TTC549 (cell line): Measurements from ENCODE around the gene MRPL46.

Experiments
- FAIRE-seq: peaks from 2 replicates; lab custom pipeline; 2012; peaks lifted over from hg19 to GRCh38; lab: Jason Lieb, UNC

Gene MRPL46

GRCh38 chr15:88467073-88467934, at the start of gene MRPL46, which contains the start of gene MRPS11:
Gene MRPL46, minus strand, starts transcription at chr15:88467388. Its CDS starts 11 bp downstream, at chr15:88467377.
Gene MRPS11, plus strand, starts transcription at chr15:88467708. Its CDS starts 10 bp downstream, at chr15:88467718.
- FAIRE-seq = no peak

DNA sequence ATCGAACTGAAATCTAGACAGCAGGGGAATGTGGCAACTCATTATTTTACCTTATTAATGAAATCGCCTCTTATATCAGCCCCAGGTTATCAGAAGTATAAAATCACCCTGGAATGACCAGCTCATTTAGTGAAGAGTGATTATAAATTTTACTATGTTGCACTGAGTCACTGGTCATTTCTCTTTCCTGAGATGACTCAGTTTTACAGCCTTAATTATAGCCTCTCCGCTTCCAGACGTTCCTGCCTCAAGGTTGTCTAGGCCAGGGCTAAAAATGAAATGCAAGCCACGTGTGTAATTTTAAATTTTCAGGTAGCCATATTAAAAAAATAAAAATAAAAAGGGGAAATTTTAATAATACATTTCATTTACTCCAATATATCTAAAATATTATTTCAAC, 46.0 kb upstream of the MRPL46 start:
- no peak for FAIRE-seq

GRCh38 chr15:88512601-88513000, 45.4 kb upstream of the MRPL46 start:
- FAIRE-seq = no peak

DNA sequence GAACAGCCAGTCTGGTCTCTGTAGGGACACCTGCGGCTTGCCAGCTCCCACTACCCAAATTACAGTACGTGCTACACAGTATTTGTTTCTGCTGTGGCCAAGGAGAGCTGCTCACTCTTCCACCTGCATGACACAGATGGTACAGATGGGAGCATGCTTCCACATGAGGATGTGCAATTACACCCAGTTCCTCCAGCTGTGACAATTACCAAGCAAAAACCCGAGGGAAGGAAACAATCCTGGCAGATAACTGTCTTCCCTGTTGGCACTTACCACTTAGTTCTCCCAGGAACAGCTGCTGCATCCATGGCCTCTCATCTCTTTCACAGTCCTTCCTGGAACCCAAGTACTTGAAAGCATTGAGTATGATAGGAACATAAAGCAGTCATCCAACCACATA, 44.9 kb upstream of the MRPL46 start:
- no peak for FAIRE-seq

- FAIRE-seq = no peak
Measured at GRCh38 chr15:88511161-88511560, 44.0 kb upstream of the MRPL46 start.

- FAIRE-seq = no peak
Measured at GRCh38 chr15:88509964-88510363, 42.8 kb upstream of the MRPL46 start.

DNA sequence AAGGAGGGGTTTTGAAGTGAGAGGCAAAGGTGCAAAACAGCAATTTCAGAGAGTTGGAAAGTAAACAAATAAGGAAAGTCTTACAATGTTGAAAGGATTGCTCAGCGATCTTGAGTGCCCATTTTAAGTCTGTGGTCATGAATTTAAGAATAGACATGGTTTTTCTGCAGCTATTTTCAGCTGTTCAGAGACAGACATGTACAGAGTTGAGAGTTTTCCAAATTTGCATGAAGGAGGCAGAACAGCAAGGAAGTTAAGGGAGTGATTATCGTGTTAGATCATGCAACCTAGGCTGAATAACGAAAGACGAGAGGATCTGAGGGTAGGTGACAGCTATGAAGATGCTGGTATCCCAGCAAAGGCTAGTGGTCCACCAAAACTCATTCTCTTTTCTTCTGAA, 42.1 kb upstream of the MRPL46 start:
- FAIRE-seq = no peak

DNA sequence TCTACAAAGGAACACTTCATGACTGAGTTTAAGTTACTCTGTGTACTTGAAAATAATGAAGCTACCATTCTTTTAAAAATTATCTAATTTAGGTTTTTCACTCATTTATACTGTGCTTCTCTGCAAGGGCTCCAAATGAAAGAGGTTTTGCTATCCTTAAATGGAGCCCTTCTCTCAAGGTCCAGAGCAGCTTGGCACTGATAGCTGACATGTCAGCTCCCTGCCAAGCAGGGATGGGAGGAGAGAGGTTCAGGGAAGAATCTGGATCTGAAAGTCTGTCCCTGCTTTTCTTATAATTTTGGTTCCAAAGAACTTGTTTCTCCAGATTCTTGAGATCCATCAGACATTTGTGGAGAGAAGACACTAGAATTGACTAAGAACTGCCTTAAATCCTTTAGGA, 39.4 kb upstream of the MRPL46 start:
- no peak for FAIRE-seq

GRCh38 chr15:88505721-88506120, 38.5 kb upstream of the MRPL46 start:
- no peak for FAIRE-seq

DNA sequence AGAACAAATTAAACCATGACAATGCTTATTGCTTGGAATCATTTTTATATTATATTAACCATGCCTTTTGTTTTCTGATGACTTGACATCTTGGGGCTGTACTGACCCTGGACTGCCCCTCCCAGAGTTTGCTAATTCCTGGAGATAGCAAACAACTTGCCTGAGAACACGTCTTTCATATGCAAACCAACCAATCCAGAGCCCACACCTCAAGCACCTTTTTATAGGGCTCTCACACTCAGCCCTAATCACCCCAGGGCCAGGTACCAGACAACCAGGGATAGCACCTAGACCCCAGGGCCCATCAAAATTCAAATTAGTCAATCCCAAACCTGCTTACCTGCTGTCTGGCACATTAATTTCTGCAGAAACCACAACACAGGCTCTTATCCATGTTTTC, 37.3 kb upstream of the MRPL46 start:
- FAIRE-seq = no peak

- no peak for FAIRE-seq
Measured at GRCh38 chr15:88498996-88499395, 31.8 kb upstream of the MRPL46 start.

DNA sequence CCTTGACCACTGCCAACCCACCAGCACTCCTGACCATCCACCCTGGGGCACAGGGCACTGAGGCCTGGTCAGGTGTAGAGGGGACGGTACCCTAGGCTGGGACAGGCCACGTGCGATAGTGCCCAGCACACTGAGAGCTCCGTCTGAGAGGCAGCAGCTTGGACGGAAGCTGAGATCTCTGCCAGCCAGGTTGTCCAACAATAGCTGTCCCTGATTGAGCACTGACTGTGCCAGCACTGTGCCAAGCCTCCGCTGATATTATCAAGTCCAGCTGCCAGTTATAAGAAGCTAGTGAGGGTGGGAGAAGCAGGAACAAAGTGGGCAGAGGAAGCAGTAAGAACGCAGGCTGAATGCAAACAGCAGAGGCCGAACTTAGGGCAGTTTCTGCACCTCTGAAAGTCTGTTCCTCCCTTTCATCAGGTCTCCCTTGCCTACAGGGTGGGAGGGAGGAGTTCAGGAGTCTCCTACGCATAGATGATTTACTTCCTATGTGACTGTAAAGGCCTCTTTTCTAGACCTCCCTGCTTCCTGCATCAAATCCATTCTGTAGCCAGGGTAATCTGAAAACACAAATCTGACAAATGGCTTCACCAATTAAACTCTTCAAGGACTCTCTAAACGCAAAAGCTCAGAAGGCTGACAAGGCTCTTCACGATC, 30.0 kb upstream of the MRPL46 start:
- no peak for FAIRE-seq

DNA sequence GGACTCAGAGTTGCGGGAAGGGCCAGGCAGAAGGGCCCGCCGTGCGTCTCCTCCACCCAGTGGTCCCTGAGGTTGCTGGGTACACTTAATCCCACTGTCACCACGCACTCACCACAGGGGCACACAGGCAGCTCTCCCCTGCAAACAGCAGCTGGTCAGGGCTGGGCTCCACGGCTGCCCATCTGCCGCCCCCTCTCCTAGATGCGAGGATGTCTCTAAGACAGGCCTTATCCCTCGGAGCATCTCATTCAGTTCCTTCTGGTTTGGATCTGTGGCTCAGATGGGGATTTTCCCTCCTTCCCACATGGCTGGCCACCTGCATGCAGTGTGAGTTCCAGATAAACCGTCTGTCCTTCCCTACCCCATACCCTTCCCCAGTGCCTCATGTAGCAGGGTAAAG, 26.7 kb upstream of the MRPL46 start:
- FAIRE-seq = no peak

GRCh38 chr15:88491158-88491557, 24.0 kb upstream of the MRPL46 start:
- FAIRE-seq = no peak

DNA sequence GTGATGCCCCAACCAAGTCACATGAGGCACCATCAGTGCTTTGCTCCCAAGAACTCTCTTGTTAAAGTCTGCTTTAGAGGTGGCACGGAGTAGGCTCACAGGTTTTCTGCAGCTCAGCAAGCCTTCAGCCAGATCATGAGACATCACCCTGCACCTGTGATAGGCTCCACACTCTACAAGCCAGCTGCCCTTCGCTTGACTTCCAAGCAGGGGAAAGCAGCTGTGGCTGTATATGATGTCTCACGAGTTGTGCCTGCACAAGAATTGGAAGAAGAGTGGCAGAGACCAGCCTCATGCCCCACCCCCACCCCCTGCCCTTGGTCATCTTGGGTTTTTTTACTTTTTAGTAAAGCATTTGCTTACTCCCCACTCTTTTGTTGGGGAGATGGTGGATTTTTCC, 22.8 kb upstream of the MRPL46 start:
- FAIRE-seq = no peak

- no peak for FAIRE-seq
Measured at GRCh38 chr15:88489321-88489720, 22.1 kb upstream of the MRPL46 start.

DNA sequence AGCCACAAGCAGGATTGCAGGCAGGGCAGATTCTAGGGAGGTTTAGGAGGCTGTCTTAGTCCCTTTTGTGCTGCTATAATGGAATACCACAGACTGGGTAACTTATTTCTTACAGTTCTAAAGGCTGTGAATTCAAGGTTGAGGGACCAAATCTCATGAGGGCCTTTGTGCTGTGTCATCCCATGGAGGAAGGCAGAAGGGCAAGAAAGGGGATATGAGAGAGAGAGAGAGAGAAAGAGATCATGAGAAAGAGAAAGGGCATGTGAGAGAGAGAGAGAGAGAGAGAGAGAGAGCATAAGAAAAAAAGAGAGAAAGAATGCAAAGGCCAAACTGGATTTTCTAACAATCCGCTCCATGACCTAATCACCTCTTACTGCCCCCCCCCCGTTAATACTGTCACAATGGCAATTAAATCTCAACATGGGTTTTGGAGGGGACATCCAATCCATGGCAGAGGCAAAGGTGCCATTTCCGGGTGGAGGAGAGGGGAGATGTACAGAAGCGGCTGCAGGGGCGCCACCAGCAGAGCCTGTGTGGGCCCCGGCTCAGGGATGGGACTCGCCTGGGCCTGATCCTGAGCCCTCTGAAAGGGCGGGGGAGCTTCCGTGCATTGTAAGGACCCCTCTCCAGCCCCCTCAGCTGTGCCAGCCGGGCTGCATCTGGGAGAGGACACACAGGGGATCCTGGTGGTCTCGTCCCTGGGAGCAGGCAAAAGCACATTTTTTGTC, 20.8 kb upstream of the MRPL46 start:
- FAIRE-seq = no peak

DNA sequence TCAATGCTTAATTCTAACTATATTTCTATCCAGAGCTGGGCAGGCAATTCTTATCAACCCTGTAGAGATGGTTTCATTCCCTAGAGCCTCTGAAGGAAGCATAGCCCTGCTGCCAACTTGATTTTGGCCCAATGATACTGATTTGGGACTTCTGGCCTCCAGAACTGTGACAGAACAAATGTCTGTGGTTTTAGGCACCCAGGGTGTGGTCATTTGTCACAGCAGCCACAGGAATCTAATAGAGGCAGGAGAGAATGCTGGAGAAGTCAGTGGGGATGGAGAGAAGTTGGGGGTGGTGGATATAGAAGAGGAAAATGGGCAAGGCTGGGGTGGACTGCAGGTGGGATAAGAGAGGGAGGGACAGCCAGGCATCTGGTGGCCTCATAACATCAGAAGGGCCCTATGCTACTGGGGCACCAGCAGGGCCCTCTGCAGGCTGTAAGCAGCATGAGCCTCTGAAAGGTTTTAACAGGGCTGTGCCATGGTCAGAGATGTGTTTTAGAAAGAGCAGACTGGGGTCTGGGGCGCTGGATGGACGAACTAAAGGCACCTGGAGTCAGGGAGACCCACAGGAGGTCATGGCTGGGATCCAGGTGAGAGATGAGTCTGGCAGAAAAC, 20.1 kb upstream of the MRPL46 start:
- FAIRE-seq = no peak

GRCh38 chr15:88484682-88485331, 17.6 kb upstream of the MRPL46 start:
- FAIRE-seq = no peak

- FAIRE-seq = no peak
Measured at GRCh38 chr15:88482263-88482662, 15.1 kb upstream of the MRPL46 start.

GRCh38 chr15:88480981-88481380, 13.8 kb upstream of the MRPL46 start:
- FAIRE-seq = no peak

DNA sequence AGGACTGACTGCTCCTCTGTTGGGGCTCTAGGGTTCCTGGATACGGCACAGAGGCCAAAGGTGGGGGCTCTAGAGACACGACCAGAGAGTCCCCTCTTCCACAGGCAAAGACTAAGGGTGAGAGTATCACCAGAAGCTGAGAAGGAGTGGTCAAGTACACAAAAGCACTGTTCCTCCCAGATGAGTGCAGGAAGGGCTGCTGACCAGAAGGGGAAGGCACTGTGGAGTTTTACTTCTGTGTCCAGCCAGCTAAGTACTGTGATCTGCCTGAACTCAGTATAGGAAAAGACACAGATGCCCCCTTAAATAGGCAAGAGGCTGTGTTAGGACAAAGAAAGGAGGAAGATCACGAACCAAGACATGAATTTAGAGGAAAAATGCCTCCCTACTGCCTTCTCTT, 12.0 kb upstream of the MRPL46 start:
- no peak for FAIRE-seq
